ENCODE results near the gene CNGA4.
"Not testable (repeated sequence)": the region's sequence is repeated elsewhere in the genome, so short reads cannot be mapped to it uniquely, and the experiment has no call there.

Gene CNGA4

DNA sequence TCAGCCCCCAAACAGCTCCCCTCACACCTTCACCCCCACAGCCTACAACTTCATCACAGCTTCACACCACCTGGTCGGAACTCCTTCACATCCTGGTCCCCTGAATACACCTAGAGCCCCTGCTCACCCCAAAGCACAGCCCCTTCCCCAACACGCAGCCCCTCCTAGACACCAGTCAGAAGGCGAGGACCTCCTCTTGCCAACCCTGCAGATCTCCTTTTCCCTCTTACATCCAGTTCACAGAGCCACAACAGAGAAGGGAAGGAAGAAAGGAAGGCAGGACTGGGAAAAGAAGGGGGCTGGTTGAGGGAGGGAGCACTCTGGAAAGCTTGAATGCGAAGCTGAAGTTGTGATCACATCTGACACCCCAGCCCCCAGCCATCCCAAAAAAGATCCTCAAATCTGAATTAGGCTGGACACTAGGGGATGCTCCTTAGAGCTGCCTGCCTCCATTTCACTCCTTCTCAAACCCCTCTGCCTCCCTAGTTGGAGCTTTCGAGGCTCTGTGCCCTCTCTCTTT is 21.4 kb downstream of the CNGA4 start:
- FAIRE-seq: no peak
- DNase-seq (ENCODE audit: insufficient read length, low spot score): no peak
- TF ChIP-seq, protein P1, sequence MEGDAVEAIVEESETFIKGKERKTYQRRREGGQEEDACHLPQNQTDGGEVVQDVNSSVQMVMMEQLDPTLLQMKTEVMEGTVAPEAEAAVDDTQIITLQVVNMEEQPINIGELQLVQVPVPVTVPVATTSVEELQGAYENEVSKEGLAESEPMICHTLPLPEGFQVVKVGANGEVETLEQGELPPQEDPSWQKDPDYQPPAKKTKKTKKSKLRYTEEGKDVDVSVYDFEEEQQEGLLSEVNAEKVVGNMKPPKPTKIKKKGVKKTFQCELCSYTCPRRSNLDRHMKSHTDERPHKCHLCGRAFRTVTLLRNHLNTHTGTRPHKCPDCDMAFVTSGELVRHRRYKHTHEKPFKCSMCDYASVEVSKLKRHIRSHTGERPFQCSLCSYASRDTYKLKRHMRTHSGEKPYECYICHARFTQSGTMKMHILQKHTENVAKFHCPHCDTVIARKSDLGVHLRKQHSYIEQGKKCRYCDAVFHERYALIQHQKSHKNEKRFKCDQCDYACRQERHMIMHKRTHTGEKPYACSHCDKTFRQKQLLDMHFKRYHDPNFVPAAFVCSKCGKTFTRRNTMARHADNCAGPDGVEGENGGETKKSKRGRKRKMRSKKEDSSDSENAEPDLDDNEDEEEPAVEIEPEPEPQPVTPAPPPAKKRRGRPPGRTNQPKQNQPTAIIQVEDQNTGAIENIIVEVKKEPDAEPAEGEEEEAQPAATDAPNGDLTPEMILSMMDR (IDR thresholded peaks at IDR 0.05; ENCODE audit: insufficient read depth, missing control alignments): no peak

DNA sequence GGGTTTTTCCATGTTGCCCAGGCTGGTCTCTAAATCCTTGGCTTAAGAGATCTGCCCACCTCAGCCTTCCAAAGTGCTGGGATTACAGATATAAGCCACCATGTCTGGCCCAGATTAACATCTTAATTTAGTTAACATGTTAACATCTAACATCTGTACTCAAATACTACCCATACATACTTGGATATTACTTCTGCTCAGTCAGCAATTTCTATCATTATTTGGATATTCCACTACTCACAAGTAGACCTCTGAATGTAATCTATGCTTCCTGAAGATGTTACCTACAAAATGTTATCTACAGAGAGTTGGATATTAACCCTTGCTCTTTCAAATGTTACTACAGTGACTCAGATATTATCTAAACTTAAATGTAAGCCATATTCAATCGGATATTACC is 24.8 kb downstream of the CNGA4 start:
- TF ChIP-seq, protein P1 (IDR thresholded peaks at IDR 0.05; ENCODE audit: insufficient read depth, missing control alignments): no peak
- FAIRE-seq (no peak), DNase-seq (ENCODE audit: insufficient read length, low spot score) (no peak)

GRCh38 chr11:6268820-6269219 is 29.9 kb downstream of the CNGA4 start:
- FAIRE-seq (no peak), DNase-seq (ENCODE audit: insufficient read length, low spot score) (no peak)
- TF ChIP-seq, protein P1 (IDR thresholded peaks at IDR 0.05; ENCODE audit: insufficient read depth, missing control alignments): no peak

DNA sequence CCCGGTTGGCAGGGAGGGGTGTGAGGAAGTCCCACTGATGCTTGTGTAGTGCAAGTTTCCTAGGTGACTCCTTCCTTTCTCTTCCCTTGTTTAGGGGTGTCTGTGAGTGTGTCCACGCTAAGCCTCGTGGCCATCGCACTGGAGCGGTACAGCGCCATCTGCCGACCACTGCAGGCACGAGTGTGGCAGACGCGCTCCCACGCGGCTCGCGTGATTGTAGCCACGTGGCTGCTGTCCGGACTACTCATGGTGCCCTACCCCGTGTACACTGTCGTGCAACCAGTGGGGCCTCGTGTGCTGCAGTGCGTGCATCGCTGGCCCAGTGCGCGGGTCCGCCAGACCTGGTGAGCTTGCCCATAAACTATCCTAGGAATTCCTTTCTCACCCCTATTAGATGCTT is 31.1 kb downstream of the CNGA4 start:
- DNase-seq (ENCODE audit: insufficient read length, low spot score) (no peak), FAIRE-seq (no peak)
- TF ChIP-seq, protein P1 (IDR thresholded peaks at IDR 0.05; ENCODE audit: insufficient read depth, missing control alignments): no peak

- TF ChIP-seq, protein P1 (IDR thresholded peaks at IDR 0.05; ENCODE audit: insufficient read depth, missing control alignments): no peak
- FAIRE-seq (no peak), DNase-seq (ENCODE audit: insufficient read length, low spot score) (no peak)
Observed at GRCh38 chr11:6270584-6271246, 31.8 kb downstream of the CNGA4 start.

- DNase-seq (ENCODE audit: insufficient read length, low spot score) (no peak), FAIRE-seq (no peak)
- TF ChIP-seq, protein P1 (IDR thresholded peaks at IDR 0.05; ENCODE audit: insufficient read depth, missing control alignments): no peak
Observed at GRCh38 chr11:6271598-6271997, 32.7 kb downstream of the CNGA4 start.

GRCh38 chr11:6273188-6273587 is 34.3 kb downstream of the CNGA4 start:
- TF ChIP-seq, protein P1 (IDR thresholded peaks at IDR 0.05; ENCODE audit: insufficient read depth, missing control alignments): no peak
- no peak for DNase-seq (ENCODE audit: insufficient read length, low spot score)
- no peak for FAIRE-seq

- not testable (repeated sequence) for FAIRE-seq; DNase-seq (ENCODE audit: insufficient read length, low spot score)
Observed at GRCh38 chr11:6280809-6281208, 41.9 kb downstream of the CNGA4 start.
